KMS-11 (cell line): ENCODE measurements around the gene PDXP.

Experiments used
- H2AFZ ChIP-seq: fragments of 200-600 bp; sonication (generic); 2 replicates; pipeline ENCODE4 v1.6.1; 2016; ENCODE audit warnings: antibody characterized with exemption, mixed run types, low read depth
- H3K27ac ChIP-seq: fragments of 200-600 bp; sonication (generic); 2 replicates; pipeline ENCODE4 v1.6.1; 2016; ENCODE audit warnings: mild to moderate bottlenecking, mixed run types
- H3K27me3 ChIP-seq: fragments of 200-600 bp; sonication (generic); 2 replicates; pipeline ENCODE4 v1.6.1; 2017; ENCODE audit warnings: mild to moderate bottlenecking, low read depth, mixed run types, moderate library complexity; ENCODE audit not compliant: insufficient read depth
- H3K36me3 ChIP-seq: fragments of 200-600 bp; sonication (generic); 2 replicates; pipeline ENCODE4 v1.6.1; 2017; ENCODE audit warnings: mild to moderate bottlenecking, mixed run types; ENCODE audit not compliant: insufficient read depth
- H3K4me1 ChIP-seq: fragments of 200-600 bp; sonication (generic); 2 replicates; pipeline ENCODE4 v1.6.1; 2016; ENCODE audit warnings: mild to moderate bottlenecking, low read depth, mixed run types; ENCODE audit not compliant: poor library complexity, severe bottlenecking
- H3K4me2 ChIP-seq: fragments of 200-600 bp; sonication (generic); 2 replicates; pipeline ENCODE4 v1.7.0; 2016; ENCODE audit warnings: mild to moderate bottlenecking, mixed run types
- H3K4me3 ChIP-seq: fragments of 200-600 bp; sonication (generic); IDR thresholded peaks from 2 replicates; pipeline ENCODE4 v1.6.1; 2017; ENCODE audit warnings: low read depth, low read length, mixed read lengths; ENCODE audit not compliant: insufficient read depth
- H3K79me2 ChIP-seq: fragments of 200-600 bp; sonication (generic); 2 replicates; pipeline ENCODE4 v1.6.1; 2016; ENCODE audit warnings: low read depth, mixed run types; ENCODE audit not compliant: insufficient read depth
- H3K9ac ChIP-seq: fragments of 200-600 bp; sonication (generic); 2 replicates; pipeline ENCODE4 v1.6.1; 2016; ENCODE audit warnings: mild to moderate bottlenecking, mixed run types
- H4K20me1 ChIP-seq: fragments of 200-600 bp; sonication (generic); 2 replicates; pipeline ENCODE4 v1.6.1; 2016; ENCODE audit warnings: mild to moderate bottlenecking, mixed run types; ENCODE audit not compliant: insufficient read depth
- CTCF ChIP-seq: fragments of 200-600 bp; sonication (generic); conservative IDR thresholded peaks from 2 replicates; pipeline ENCODE4 v1.6.1; 2017; ENCODE audit warnings: low read depth, mild to moderate bottlenecking, antibody characterized with exemption, low read length, moderate library complexity, mixed read lengths

Gene PDXP

DNA sequence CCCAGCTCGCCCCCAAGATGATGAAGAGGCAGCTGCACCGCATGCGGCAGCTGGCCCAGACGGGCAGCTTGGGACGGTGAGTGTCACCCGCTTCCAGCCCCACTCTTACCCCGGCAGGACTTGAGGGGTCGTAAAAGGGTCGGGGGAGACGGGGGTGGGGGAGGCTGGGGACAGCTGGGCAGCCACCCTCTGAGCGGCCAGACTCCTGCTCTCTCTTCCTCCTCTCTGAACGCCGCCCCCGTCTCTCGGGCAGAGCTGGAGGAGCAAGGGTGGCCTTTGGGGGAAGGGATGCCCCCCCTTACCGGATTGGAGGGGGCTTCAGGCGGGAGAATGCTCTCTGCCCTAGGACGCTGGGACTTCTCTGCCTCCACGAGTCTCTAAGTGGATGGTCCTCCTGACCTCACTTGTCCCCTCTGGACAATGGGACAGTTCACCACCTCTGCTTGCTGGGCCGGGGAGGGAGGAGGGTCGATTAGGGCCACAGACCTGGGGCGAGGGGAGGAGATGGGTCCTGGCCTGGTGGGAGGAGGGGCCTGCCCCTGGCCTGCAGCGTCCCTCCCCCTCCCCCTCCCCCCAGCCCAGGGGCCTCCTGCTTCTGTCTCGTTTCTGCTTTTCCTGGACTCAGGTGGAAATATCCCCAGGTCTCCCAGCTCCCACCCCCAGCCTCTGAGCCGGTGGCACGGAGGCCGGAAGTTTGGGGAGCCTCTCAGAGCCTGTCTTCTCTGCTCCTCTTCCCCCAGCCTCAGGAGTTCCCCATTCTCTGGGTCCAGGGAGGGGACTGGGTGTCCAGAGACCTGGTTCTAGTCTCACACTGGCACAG, 18.5 kb upstream of the PDXP start:
- Histone ChIP-seq H3K4me3 (no peak overlapping the region), H3K27ac (no peak overlapping the region), H3K9ac (peak overlapping the region; percentile 65; the same call in 1 of the 2 replicates)

DNA sequence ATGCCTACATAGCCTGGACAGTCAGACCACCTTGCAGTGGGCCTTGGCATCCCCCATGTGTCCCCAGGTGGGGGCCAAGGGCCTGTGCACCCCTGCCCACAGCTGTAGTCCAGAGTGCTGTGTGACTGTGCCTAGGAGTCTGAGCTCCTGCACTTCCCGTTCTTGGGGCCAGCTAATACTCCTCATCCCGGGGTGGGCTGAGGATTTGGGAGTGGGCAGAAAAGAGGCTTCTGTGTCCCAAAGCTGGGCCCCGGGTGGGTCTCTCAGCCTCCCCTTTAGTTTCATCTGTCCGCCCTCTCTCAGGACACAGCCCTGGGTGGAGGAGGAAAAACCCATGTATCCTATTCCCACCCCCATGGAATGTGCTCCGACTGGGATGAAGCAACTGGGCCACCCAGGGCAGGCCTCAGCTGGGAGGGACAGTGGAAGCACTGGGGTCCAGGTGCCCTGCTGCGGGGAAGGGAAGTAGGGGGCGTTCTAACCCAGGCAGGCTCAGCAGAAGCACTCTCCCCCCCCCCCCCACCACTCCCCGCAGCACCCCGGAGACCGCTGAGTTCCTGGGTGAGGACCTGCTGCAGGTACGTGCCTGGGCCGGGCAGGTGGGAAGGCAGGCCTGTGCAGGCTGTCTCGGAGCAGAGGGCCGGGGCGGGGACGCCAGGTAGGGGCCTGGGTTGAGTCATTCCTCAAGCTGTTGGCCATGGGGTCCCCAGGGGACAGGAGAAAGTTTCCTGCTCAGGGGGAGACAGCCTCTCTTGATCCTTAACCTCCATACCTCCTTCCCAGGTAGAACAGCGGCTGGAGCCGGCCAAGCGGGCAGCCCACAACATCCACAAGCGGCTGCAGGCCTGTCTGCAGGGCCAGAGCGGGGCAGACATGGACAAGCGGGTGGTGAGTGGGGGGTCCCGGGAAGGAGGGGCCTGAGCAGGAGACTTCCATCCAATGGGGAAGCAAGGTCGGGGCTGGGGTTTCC, 17.6 kb upstream of the PDXP start:
- no peaks in the 10 kb centered on the region; the same call in 1 of the 2 replicates for H3K79me2 ChIP-seq
- TF ChIP-seq CTCF, result no peak
- peak overlapping the region; percentile 49 for H3K4me2 ChIP-seq
- H3K4me1 ChIP-seq, result peaks cover 42% of the 10 kb centered on the region
- H3K36me3 ChIP-seq, result no peaks in the 10 kb centered on the region
- no peak overlapping the region for H3K4me3 ChIP-seq
- peak overlapping the region; percentile 65; the same call in 1 of the 2 replicates for H3K9ac ChIP-seq
- H3K27me3 ChIP-seq, result no peaks in the 10 kb centered on the region
- no peak overlapping the region for H2AFZ ChIP-seq
- no peak overlapping the region for H3K27ac ChIP-seq
- no peaks in the 10 kb centered on the region for H4K20me1 ChIP-seq

More for the DNA sequence above, 18.5 kb upstream of the PDXP start:
- Histone ChIP-seq H3K36me3 (no peaks in the 10 kb centered on the region), H3K27me3 (no peaks in the 10 kb centered on the region), H4K20me1 (no peaks in the 10 kb centered on the region), H3K4me2 (peak overlapping the region; percentile 49), H2AFZ (peak overlapping the region; percentile 64), H3K79me2 (no peaks in the 10 kb centered on the region; the same call in 1 of the 2 replicates), H3K4me1 (peaks cover 50% of the 10 kb centered on the region)
- no peak for TF ChIP-seq CTCF

DNA sequence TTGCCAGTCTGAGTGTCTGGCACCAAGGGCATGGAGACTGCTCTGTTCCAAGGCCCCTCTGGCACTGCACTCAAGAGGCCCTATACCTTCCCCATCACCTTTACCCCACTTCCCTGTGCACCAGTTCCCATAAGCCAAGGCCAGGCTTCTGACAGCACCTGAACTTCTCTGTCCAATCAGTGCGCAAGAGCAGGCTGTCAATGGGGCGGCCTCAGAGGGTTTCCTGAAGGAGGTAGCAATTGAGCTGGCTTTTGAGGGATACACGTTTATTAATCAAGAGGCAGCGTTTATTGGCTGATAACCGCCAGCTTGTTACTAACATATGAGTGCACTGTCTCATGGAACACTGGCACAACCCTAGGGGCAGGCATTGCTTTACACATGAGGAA, 17.0 kb upstream of the PDXP start:
- H3K4me2 ChIP-seq, result no peak overlapping the region
- H3K4me3 ChIP-seq, result no peak overlapping the region
- H4K20me1 ChIP-seq, result no peaks in the 10 kb centered on the region

More for the DNA sequence above, 17.0 kb upstream of the PDXP start:
- Histone ChIP-seq H3K9ac (no peak overlapping the region), H3K27me3 (no peaks in the 10 kb centered on the region), H2AFZ (no peak overlapping the region), H3K36me3 (no peaks in the 10 kb centered on the region), H3K4me1 (peaks cover 35% of the 10 kb centered on the region), H3K27ac (no peak overlapping the region), H3K79me2 (no peaks in the 10 kb centered on the region; the same call in 1 of the 2 replicates)
- no peak for TF ChIP-seq CTCF
